CD4-positive, alpha-beta T cell (primary cell): ENCODE measurements around the gene ELP4. TPM values are rescaled to one million over a fixed set of nuclear protein-coding genes. Genes with fewer than 3 reads are reported as not detected.

Source experiments
- ATAC-seq: fragments of 200-7000 bp; cut with Tn5 transposase; one replicate; pipeline ENCODE4 v1.10.0; 2022; ENCODE audit warnings: mild to moderate bottlenecking; ENCODE audit not compliant: poor library complexity
- CTCF ChIA-PET: fragments of 350-600 bp; sonication (Branson Sonifier 250); formaldehyde crosslinking; loops from one replicate; lab custom pipeline; 2021; ENCODE audit warnings: antibody characterized with exemption, inconsistent platforms; lab: Charles Lee
- POLR2A ChIA-PET: fragments of 350-600 bp; sonication (Branson Sonifier 250); formaldehyde crosslinking; loops from one replicate; lab custom pipeline; 2021; ENCODE audit warnings: antibody characterized with exemption, inconsistent platforms; lab: Charles Lee
- DNase-seq, 14 experiments: peaks; one replicate each; pipeline ENCODE4 v3.0.0-alpha.2; 2013 to 2020; ENCODE audit warnings: mixed read lengths in 2 of 14
- H3K27ac ChIP-seq, 2 donors: one replicate each; pipeline versions ENCODE4 v1.5.1 to v1.7.0; 2013; ENCODE audit warnings: low read length in 2 of 2, low read depth in 1 of 2, mild to moderate bottlenecking in 1 of 2
- H3K27me3 ChIP-seq, 2 experiments: 1 replicate in 1 of 2; 2 replicates in 1 of 2; pipeline versions ENCODE4 v1.6.1 to v1.7.0; 2013; ENCODE audit warnings: low read length in 2 of 2, control low read depth in 1 of 2, mild to moderate bottlenecking in 1 of 2, moderate library complexity in 1 of 2; ENCODE audit not compliant: insufficient read depth in 2 of 2, control insufficient read depth in 1 of 2
- H3K36me3 ChIP-seq: one replicate; pipeline ENCODE4 v1.6.1; 2013; ENCODE audit warnings: low read length, control low read depth; ENCODE audit not compliant: insufficient read depth
- H3K4me1 ChIP-seq: one replicate; pipeline ENCODE4 v1.6.1; 2013; ENCODE audit warnings: low read length, control low read depth; ENCODE audit not compliant: insufficient read depth
- H3K4me3 ChIP-seq: one replicate; pipeline ENCODE4 v1.5.1; 2013; ENCODE audit warnings: mild to moderate bottlenecking, low read length, moderate library complexity
- H3K9me3 ChIP-seq, 2 experiments: 1 replicate in 1 of 2; 2 replicates in 1 of 2; pipeline versions ENCODE4 v1.6.1 to v1.7.0; 2013; ENCODE audit warnings: low read length in 2 of 2, mild to moderate bottlenecking in 2 of 2, control low read depth in 1 of 2, moderate library complexity in 1 of 2; ENCODE audit not compliant: control insufficient read depth in 1 of 2, insufficient read depth in 1 of 2
- H3K27ac Mint-ChIP-seq: one replicate; pipeline ENCODE4 v1.8.0; 2020; ENCODE audit warnings: mixed read lengths
- H3K27me3 Mint-ChIP-seq: one replicate; pipeline ENCODE4 v1.8.0; 2021; ENCODE audit warnings: mixed read lengths
- H3K36me3 Mint-ChIP-seq: one replicate; pipeline ENCODE4 v1.8.0; 2021; ENCODE audit warnings: low read depth, mixed read lengths
- H3K4me1 Mint-ChIP-seq: one replicate; pipeline ENCODE4 v1.8.0; 2021; ENCODE audit warnings: low read depth, mixed read lengths
- H3K4me3 Mint-ChIP-seq: one replicate; pipeline ENCODE4 v1.8.0; 2020; ENCODE audit warnings: mild to moderate bottlenecking, mixed read lengths
- H3K9me3 Mint-ChIP-seq: one replicate; pipeline ENCODE4 v1.8.0; 2020; ENCODE audit warnings: mixed read lengths
- CTCF ChIP-seq: fragments of 200-600 bp; IDR thresholded peaks from one replicate; pipeline ENCODE4 v1.8.0; 2022; ENCODE audit warnings: antibody characterized with exemption, mild to moderate bottlenecking
- intact Hi-C, 2 experiments: fragments of 100-400 bp; cut with DNase I in 1 of 2; cut with micrococcal nuclease in 1 of 2; formaldehyde crosslinking; loops; one replicate each; pipeline versions ENCODE4 v1.15.1 to v1.9.0; 2023 to 2025; cut with DNase I, micrococcal nuclease
- total RNA-seq, 174 experiments: library from RNA in 2 of 174; stranded (reverse) in 2 of 174; gene quantifications; one replicate each; pipeline ENCODE4 v1.2.3 and lab custom pipeline; 2021 to 2026

ELP4 gene
- total RNA-seq, 2 experiments from 2014 or later: 9.5 to 10.3 TPM

- no peak for ATAC-seq
- no peak for TF ChIP-seq CTCF
Measured at GRCh38 chr11:31828217-31828616, 318.6 kb downstream of the ELP4 start.

GRCh38 chr11:31830406-31830805 lies 320.8 kb downstream of the ELP4 start:
- no peaks in the 10 kb centered on the region for H3K36me3 ChIP-seq
- no peak for DNase-seq
- H3K27ac ChIP-seq: no peak overlapping the region
- no peak overlapping the region for H3K27ac Mint-ChIP-seq
- no peak for ATAC-seq
- H3K9me3 Mint-ChIP-seq: no peaks in the 10 kb centered on the region
- H3K27me3 ChIP-seq: peaks cover 40 to 72% of the 10 kb centered on the region in 2 experiments
- TF ChIP-seq CTCF: no peak
- H3K9me3 ChIP-seq: peaks cover 0 to 18% of the 10 kb centered on the region in 2 experiments
- ChIA-PET CTCF (no interaction called here), POLR2A (no interaction called here)
- no peak overlapping the region for H3K4me3 ChIP-seq
- peaks cover 13% of the 10 kb centered on the region for H3K4me1 Mint-ChIP-seq
- H3K4me3 Mint-ChIP-seq: no peak overlapping the region
- H3K27me3 Mint-ChIP-seq: peaks cover 55% of the 10 kb centered on the region
- H3K4me1 ChIP-seq: peaks cover 6% of the 10 kb centered on the region
- intact Hi-C loops: no loop called here
- H3K36me3 Mint-ChIP-seq: no peaks in the 10 kb centered on the region

More at GRCh38 chr11:31828217-31828616, 318.6 kb downstream of the ELP4 start:
- no peak overlapping the region for H3K27ac ChIP-seq
- H3K36me3 ChIP-seq: no peaks in the 10 kb centered on the region
- H3K27ac Mint-ChIP-seq: no peak overlapping the region
- peaks cover 76% of the 10 kb centered on the region for H3K27me3 Mint-ChIP-seq
- H3K9me3 ChIP-seq: peaks cover 5 to 38% of the 10 kb centered on the region in 2 experiments
- intact Hi-C loops: no loop called here
- H3K27me3 ChIP-seq: peaks cover 62 to 84% of the 10 kb centered on the region in 2 experiments
- H3K36me3 Mint-ChIP-seq: no peaks in the 10 kb centered on the region
- H3K9me3 Mint-ChIP-seq: no peaks in the 10 kb centered on the region
- DNase-seq: no peak
- H3K4me3 ChIP-seq: no peak overlapping the region
- no peak overlapping the region for H3K4me3 Mint-ChIP-seq
- ChIA-PET CTCF (no interaction called here), POLR2A (no interaction called here)
- H3K4me1 Mint-ChIP-seq: peaks cover 24% of the 10 kb centered on the region
- peaks cover 6% of the 10 kb centered on the region for H3K4me1 ChIP-seq

GRCh38 chr11:31834237-31834636 lies 324.7 kb downstream of the ELP4 start:
- no peak for TF ChIP-seq CTCF
- ChIA-PET CTCF (no interaction called here), POLR2A (no interaction called here)
- H3K27me3 ChIP-seq: peaks cover 17 to 45% of the 10 kb centered on the region in 2 experiments
- no peak for DNase-seq
- no peaks in the 10 kb centered on the region for H3K36me3 Mint-ChIP-seq
- H3K9me3 Mint-ChIP-seq: no peaks in the 10 kb centered on the region
- no peak overlapping the region for H3K27ac ChIP-seq
- no peak for ATAC-seq
- no peak overlapping the region for H3K4me3 Mint-ChIP-seq
- no peak overlapping the region for H3K27ac Mint-ChIP-seq
- H3K36me3 ChIP-seq: no peaks in the 10 kb centered on the region
- no peak overlapping the region for H3K4me3 ChIP-seq
- no peaks in the 10 kb centered on the region for H3K9me3 ChIP-seq
- intact Hi-C loops: no loop called here
- H3K4me1 ChIP-seq: no peaks in the 10 kb centered on the region
- no peaks in the 10 kb centered on the region for H3K4me1 Mint-ChIP-seq
- peaks cover 37% of the 10 kb centered on the region for H3K27me3 Mint-ChIP-seq

Other genes starting within 250 kb of the ELP4 start
- under 1 TPM in 1 of 2 experiments, not detected in 1; 0.11 TPM for gene DCDC1, start 140.0 kb upstream of the ELP4 start, total RNA-seq
- 1 to 10 TPM; 6.5 to 7.5 TPM for gene DNAJC24, start 139.9 kb upstream of the ELP4 start, total RNA-seq
- 1 to 10 TPM; 6.0 to 6.9 TPM for gene IMMP1L, start 145 bp upstream of the ELP4 start, total RNA-seq